Inferior parietal cortex (tissue), 1 donor: ENCODE results near the gene ARHGAP35.
"Not testable (repeated sequence)": the region's sequence is repeated elsewhere in the genome, so short reads cannot be mapped to it uniquely, and the experiment has no call there.

Experiments
- DNase-seq: peaks from one replicate; pipeline ENCODE4 v3.0.0-alpha.2; 2016; ENCODE audit errors: extremely low spot score

ARHGAP35 gene

GRCh38 chr19:46871173-46871572 is 10.4 kb downstream of the ARHGAP35 start:
- not testable (repeated sequence) for DNase-seq

- DNase-seq, result no peak
Observed at GRCh38 chr19:46872967-46873366, 12.2 kb downstream of the ARHGAP35 start.

- no peak for DNase-seq
Observed at GRCh38 chr19:46875234-46875633, 14.4 kb downstream of the ARHGAP35 start.

GRCh38 chr19:46875657-46876056 is 14.9 kb downstream of the ARHGAP35 start:
- no peak for DNase-seq

- no peak for DNase-seq
Observed at GRCh38 chr19:46878613-46879375, 18.0 kb downstream of the ARHGAP35 start.

GRCh38 chr19:46880431-46880830 is 19.6 kb downstream of the ARHGAP35 start:
- DNase-seq, result no peak

GRCh38 chr19:46881092-46881491 is 20.3 kb downstream of the ARHGAP35 start:
- no peak for DNase-seq

- DNase-seq, result no peak
Observed at GRCh38 chr19:46882034-46882433, 21.2 kb downstream of the ARHGAP35 start.

GRCh38 chr19:46882751-46883150 is 22.0 kb downstream of the ARHGAP35 start:
- not testable (repeated sequence) for DNase-seq

- no peak for DNase-seq
Observed at GRCh38 chr19:46885411-46885810, 24.6 kb downstream of the ARHGAP35 start.

GRCh38 chr19:46886546-46887239 is 25.9 kb downstream of the ARHGAP35 start:
- DNase-seq, result no peak

- DNase-seq, result no peak
Observed at GRCh38 chr19:46887240-46887782, 26.5 kb downstream of the ARHGAP35 start.

GRCh38 chr19:46890423-46891170 is 29.8 kb downstream of the ARHGAP35 start:
- no peak for DNase-seq

GRCh38 chr19:46892252-46893179 is 31.7 kb downstream of the ARHGAP35 start:
- DNase-seq, result no peak

GRCh38 chr19:46896076-46896794 is 35.4 kb downstream of the ARHGAP35 start:
- DNase-seq, result no peak

GRCh38 chr19:46898731-46899130 is 37.9 kb downstream of the ARHGAP35 start:
- peak; percentile 63 for DNase-seq

- DNase-seq, result no peak
Observed at GRCh38 chr19:46900341-46900740, 39.5 kb downstream of the ARHGAP35 start.

- no peak for DNase-seq
Observed at GRCh38 chr19:46901701-46902401, 41.1 kb downstream of the ARHGAP35 start.

GRCh38 chr19:46902402-46902766 is 41.6 kb downstream of the ARHGAP35 start:
- no peak for DNase-seq

GRCh38 chr19:46903458-46903857 is 42.7 kb downstream of the ARHGAP35 start:
- no peak for DNase-seq
